HG02885 (cell line): ENCODE data around the gene NPAS2.

Experiments
- ATAC-seq: cut with Tn5 transposase; IDR thresholded peaks from one replicate; pipeline ENCODE4 v1.9.1; 2021; ENCODE audit warnings: mild to moderate bottlenecking; ENCODE audit not compliant: unreplicated experiment, poor library complexity

The NPAS2 gene

GRCh38 chr2:100845141-100845991, 25.4 kb downstream of the NPAS2 start:
- no peak for ATAC-seq

- ATAC-seq = no peak
These were observed 26.8 kb downstream of the NPAS2 start for GRCh38 chr2:100846716-100847115.

GRCh38 chr2:100852447-100852846, 32.5 kb downstream of the NPAS2 start:
- no peak for ATAC-seq

- no peak for ATAC-seq
These were observed 33.3 kb downstream of the NPAS2 start for GRCh38 chr2:100852999-100853908.

GRCh38 chr2:100853909-100854810, 34.2 kb downstream of the NPAS2 start:
- no peak for ATAC-seq

- no peak for ATAC-seq
These were observed 35.1 kb downstream of the NPAS2 start for GRCh38 chr2:100855084-100855483.

GRCh38 chr2:100855606-100856005, 35.7 kb downstream of the NPAS2 start:
- ATAC-seq = no peak

- ATAC-seq = no peak
These were observed 36.8 kb downstream of the NPAS2 start for GRCh38 chr2:100856732-100857131.

GRCh38 chr2:100857341-100857740, 37.4 kb downstream of the NPAS2 start:
- no peak for ATAC-seq

- ATAC-seq = no peak
These were observed 38.0 kb downstream of the NPAS2 start for GRCh38 chr2:100857915-100858314.

- ATAC-seq = no peak
These were observed 40.0 kb downstream of the NPAS2 start for GRCh38 chr2:100859902-100860301.

GRCh38 chr2:100861340-100861739, 41.4 kb downstream of the NPAS2 start:
- no peak for ATAC-seq

- no peak for ATAC-seq
These were observed 42.1 kb downstream of the NPAS2 start for GRCh38 chr2:100862081-100862480.

GRCh38 chr2:100865816-100866460, 46.0 kb downstream of the NPAS2 start:
- ATAC-seq = no peak

GRCh38 chr2:100868083-100868482, 48.1 kb downstream of the NPAS2 start:
- ATAC-seq = no peak

- ATAC-seq = no peak
These were observed 49.2 kb downstream of the NPAS2 start for GRCh38 chr2:100869120-100869519.

- ATAC-seq = no peak
These were observed 51.0 kb downstream of the NPAS2 start for GRCh38 chr2:100870652-100871531.

GRCh38 chr2:100875516-100876230, 55.7 kb downstream of the NPAS2 start:
- no peak for ATAC-seq
